ENCODE results near the gene PKD1. TPM values are rescaled to one million over a fixed set of nuclear protein-coding genes. Genes with fewer than 3 reads are reported as not detected.

PKD1 gene
- total and polyA plus RNA-seq, 2 donors (not counting 1 experiment from before 2014, with no cell fraction given), result 100 to 116 TPM

- ChIA-PET POLR2A (interaction anchor here (0.7 kb wide), 1 partner anchor 58 kb away, joined by 3 read pairs; no protein-coding TSS in a partner anchor), CTCF (interaction anchor here (1.1 to 1.8 kb wide), 2 partner anchors 10 to 83 kb away, joined by 3 to 8 read pairs; partner anchors contain the start of genes NTHL1 and TSC2)
- H3K9ac ChIP-seq (ENCODE audit: low read length), result no peak overlapping the region
- no peaks in the 10 kb centered on the region for H3K9me3 Mint-ChIP-seq (ENCODE audit: insufficient read depth)
- H3K9me3 ChIP-seq (ENCODE audit: control extremely low read depth in 1 of 3, control insufficient read depth in 2 of 3, insufficient read depth in 1 of 3, low read length in 2 of 3), result no peaks in the 10 kb centered on the region
- no peak overlapping the region for H3K4me3 ChIP-seq (ENCODE audit: control extremely low read depth in 1 of 5, extremely low read depth in 1 of 5, insufficient read depth in 1 of 5, low read depth in 2 of 5, low read length in 4 of 5)
- no peaks in the 10 kb centered on the region for H3K4me1 Mint-ChIP-seq
- DNase-seq, result no peak
- TF ChIP-seq CTCF (IDR thresholded peaks at IDR 0.05) (no peak), EZH2 (IDR thresholded peaks at IDR 0.05; ENCODE audit: borderline replicate concordance, insufficient read depth, low read depth, low read length, poor library complexity, severe bottlenecking) (no peak)
- no peak overlapping the region for H3K27ac Mint-ChIP-seq
- H3K36me3 ChIP-seq (replicated peaks in 1 of 2; ENCODE audit: control extremely low read depth in 1 of 2, control insufficient read depth in 1 of 2, extremely low read depth in 1 of 2, insufficient read depth in 2 of 2, low read length in 1 of 2), result peaks cover 0 to 59% of the 10 kb centered on the region in 2 experiments
- no peaks in the 10 kb centered on the region for H3K27me3 ChIP-seq (replicated peaks in 1 of 4; ENCODE audit: control extremely low read depth in 1 of 4, control insufficient read depth in 3 of 4, insufficient read depth in 4 of 4, low read length in 3 of 4)
- over 99% methylated on average over 8 of the region's 10 CpGs for WGBS (ENCODE audit: insufficient coverage)
- peaks cover 4% of the 10 kb centered on the region for H3K79me2 ChIP-seq (ENCODE audit: control insufficient read depth, insufficient read depth, low read length)
- intact Hi-C loops (cut with micrococcal nuclease), result no loop called here
- no peak for ATAC-seq (ENCODE audit: low read depth)
- no peak overlapping the region for H3K4me3 Mint-ChIP-seq
- H4K20me1 ChIP-seq (ENCODE audit: control insufficient read depth, insufficient read depth, low read length, poor library complexity, severe bottlenecking), result no peaks in the 10 kb centered on the region
- H3K4me2 ChIP-seq (replicated peaks; ENCODE audit: low read depth, low read length, poor library complexity, severe bottlenecking), result no peak overlapping the region
- H3K27me3 Mint-ChIP-seq, result no peaks in the 10 kb centered on the region
- no peak overlapping the region for H3K27ac ChIP-seq (ENCODE audit: low read length in 2 of 2)
- no peak overlapping the region for H2AFZ ChIP-seq (ENCODE audit: insufficient read depth, low read depth, low read length, poor library complexity, severe bottlenecking)
- H3K4me1 ChIP-seq (ENCODE audit: control insufficient read depth in 2 of 2, insufficient read depth in 2 of 2, low read length in 2 of 2), result no peaks in the 10 kb centered on the region
Observed at GRCh38 chr16:2057438-2057837, 78.3 kb downstream of the PKD1 start.

- DNase-seq (no peak), ATAC-seq (ENCODE audit: low read depth) (no peak)
- ChIA-PET POLR2A (interaction anchor here (0.7 kb wide), 1 partner anchor 58 kb away, joined by 3 read pairs; no protein-coding TSS in a partner anchor), CTCF (interaction anchor here (1.1 to 1.8 kb wide), 2 partner anchors 9 to 83 kb away, joined by 3 to 8 read pairs; partner anchors contain the start of genes NTHL1 and TSC2)
- Histone ChIP-seq H4K20me1 (ENCODE audit: control insufficient read depth, insufficient read depth, low read length, poor library complexity, severe bottlenecking) (no peaks in the 10 kb centered on the region), H3K4me2 (replicated peaks; ENCODE audit: low read depth, low read length, poor library complexity, severe bottlenecking) (no peak overlapping the region), H3K4me1 (ENCODE audit: control insufficient read depth in 2 of 2, insufficient read depth in 2 of 2, low read length in 2 of 2) (no peaks in the 10 kb centered on the region), H2AFZ (ENCODE audit: insufficient read depth, low read depth, low read length, poor library complexity, severe bottlenecking) (no peak overlapping the region), H3K9me3 (ENCODE audit: control extremely low read depth in 1 of 3, control insufficient read depth in 2 of 3, insufficient read depth in 1 of 3, low read length in 2 of 3) (no peaks in the 10 kb centered on the region), H3K36me3 (replicated peaks in 1 of 2; ENCODE audit: control extremely low read depth in 1 of 2, control insufficient read depth in 1 of 2, extremely low read depth in 1 of 2, insufficient read depth in 2 of 2, low read length in 1 of 2) (peaks cover 0 to 55% of the 10 kb centered on the region in 2 experiments), H3K27ac (ENCODE audit: low read length in 2 of 2) (no peak overlapping the region), H3K27me3 (replicated peaks in 1 of 4; ENCODE audit: control extremely low read depth in 1 of 4, control insufficient read depth in 3 of 4, insufficient read depth in 4 of 4, low read length in 3 of 4) (no peaks in the 10 kb centered on the region), H3K4me3 (ENCODE audit: control extremely low read depth in 1 of 5, extremely low read depth in 1 of 5, insufficient read depth in 1 of 5, low read depth in 2 of 5, low read length in 4 of 5) (no peak overlapping the region), H3K79me2 (ENCODE audit: control insufficient read depth, insufficient read depth, low read length) (peaks cover 4% of the 10 kb centered on the region), H3K9ac (ENCODE audit: low read length) (no peak overlapping the region)
- intact Hi-C loops (cut with micrococcal nuclease), result no loop called here
- 98% methylated on average over 17 of the region's 19 CpGs for WGBS (ENCODE audit: insufficient coverage)
- Mint-ChIP-seq H3K4me3 (no peak overlapping the region), H3K27ac (no peak overlapping the region), H3K27me3 (no peaks in the 10 kb centered on the region), H3K4me1 (no peaks in the 10 kb centered on the region), H3K9me3 (ENCODE audit: insufficient read depth) (no peaks in the 10 kb centered on the region)
- TF ChIP-seq EZH2 (IDR thresholded peaks at IDR 0.05; ENCODE audit: borderline replicate concordance, insufficient read depth, low read depth, low read length, poor library complexity, severe bottlenecking) (no peak), CTCF (IDR thresholded peaks at IDR 0.05) (no peak)
Observed at GRCh38 chr16:2056681-2057407, 78.9 kb downstream of the PKD1 start.

All from B cell (primary cell).